Measurements from ENCODE around the gene PRMT7.
A peak's percentile ranks its signal among the peaks of the same experiment; 100 is the strongest.

Gene PRMT7

DNA sequence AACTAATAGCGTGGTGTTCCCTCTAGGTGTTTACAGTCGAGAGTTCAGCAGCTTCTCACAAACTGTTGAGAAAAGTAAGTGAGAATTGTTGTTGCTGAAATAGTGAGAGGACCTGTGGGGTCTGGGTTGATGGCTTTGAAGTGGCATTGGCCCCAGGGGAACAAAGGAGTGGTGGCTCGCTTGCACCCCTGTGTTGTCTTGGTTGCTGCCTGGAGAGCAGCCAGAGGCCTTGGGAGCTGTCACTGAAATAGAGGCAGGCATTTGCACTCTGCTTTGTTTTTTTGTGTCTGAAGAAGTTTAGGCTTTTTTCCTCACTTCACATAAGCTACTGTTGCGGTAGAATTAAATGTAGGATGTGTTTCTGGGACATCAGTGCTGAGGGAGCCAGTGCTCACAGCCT is 36.8 kb downstream of the PRMT7 start:
- no peak for DNase-seq (ENCODE audit: low read depth)

DNA sequence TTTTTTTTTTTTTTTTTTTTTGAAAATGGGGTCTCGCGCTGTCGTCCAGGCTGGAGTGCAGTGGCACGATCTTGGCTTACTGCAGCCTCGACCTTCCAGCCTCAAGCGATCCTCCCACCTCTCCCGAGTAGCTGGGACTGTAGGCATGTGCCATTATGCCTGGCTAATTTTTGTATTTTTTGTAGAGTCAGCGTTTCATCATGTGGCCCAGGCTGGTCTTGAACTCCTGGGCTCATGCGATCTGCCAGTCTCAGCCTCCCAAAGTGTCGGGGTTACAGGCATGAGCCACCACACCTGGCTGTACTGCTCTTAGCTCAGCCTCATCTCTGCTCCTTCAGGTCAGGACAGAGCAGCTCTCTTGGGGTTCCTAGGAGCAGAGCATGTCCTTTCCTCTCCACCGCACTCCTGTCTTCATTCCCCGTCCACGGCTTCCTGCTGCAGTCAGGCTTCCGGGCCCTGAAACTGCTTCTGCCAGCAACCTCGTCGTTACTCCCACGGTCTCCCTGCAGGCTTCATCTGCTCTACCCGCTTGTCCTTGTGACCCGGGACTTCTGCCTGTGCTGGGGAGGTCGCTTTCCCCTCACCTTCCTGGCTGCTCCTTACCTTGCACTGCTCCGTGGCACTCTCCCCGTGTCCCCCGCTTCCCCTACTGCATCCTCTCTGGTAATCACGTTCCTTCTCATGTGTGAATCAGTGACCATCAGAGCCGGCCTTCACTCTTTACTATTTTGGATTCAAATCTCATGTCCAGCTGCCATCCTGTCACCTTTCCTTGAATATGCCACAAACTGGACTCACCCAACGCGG is 38.0 kb downstream of the PRMT7 start:
- no peak for DNase-seq (ENCODE audit: low read depth)

DNA sequence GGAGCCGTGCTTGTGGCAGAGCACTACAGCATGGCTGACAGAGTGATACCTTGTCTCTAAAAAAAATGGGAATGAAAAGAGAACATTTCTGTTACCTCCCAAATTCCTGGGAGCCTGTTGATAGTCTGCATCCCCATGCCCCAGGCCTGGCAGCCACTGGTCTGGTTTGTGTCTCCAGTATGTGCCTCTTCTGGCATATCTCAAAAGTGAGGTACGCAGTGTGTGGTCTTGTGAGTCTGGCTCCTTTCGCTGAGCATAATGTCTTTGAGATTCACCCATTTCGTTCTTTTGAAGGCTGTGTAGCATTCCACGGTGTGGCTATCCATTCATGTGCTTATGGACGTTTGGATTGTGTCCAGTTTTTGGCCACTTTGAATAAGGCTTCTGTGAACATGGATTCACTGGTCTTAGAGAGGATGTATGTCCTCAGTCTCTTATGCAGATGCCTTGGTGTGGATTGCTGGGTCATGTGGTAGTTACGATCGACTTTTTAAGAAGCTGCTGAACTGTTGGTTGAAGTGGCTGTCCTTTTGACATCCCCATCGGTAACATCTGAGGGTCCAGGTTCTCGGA is 39.1 kb downstream of the PRMT7 start:
- DNase-seq (ENCODE audit: low read depth): no peak

- DNase-seq (ENCODE audit: low read depth): no peak
Observed at GRCh38 chr16:68350813-68351350, 40.1 kb downstream of the PRMT7 start.

DNA sequence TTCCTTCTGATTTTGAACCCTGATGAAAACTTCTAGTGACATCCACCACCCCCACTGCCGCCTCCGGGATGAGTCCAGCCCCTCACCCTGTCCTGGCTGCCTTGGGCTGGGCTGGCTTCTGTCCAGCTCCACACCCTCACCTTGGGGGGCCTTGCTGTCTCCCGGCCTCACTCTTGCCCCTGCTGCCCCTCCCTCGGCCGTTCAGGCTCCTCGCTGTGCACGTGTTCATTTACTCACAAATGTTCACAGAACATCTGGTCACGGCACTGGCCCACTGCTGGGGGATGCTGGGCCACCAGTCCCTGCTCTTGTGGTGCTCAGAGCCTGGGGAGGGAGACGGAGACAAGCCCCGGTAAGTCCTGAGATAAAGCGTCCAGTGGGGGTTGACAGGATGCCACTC is 40.6 kb downstream of the PRMT7 start:
- no peak for DNase-seq (ENCODE audit: low read depth)

GRCh38 chr16:68351991-68352431 is 41.2 kb downstream of the PRMT7 start:
- no peak for DNase-seq (ENCODE audit: low read depth)

DNA sequence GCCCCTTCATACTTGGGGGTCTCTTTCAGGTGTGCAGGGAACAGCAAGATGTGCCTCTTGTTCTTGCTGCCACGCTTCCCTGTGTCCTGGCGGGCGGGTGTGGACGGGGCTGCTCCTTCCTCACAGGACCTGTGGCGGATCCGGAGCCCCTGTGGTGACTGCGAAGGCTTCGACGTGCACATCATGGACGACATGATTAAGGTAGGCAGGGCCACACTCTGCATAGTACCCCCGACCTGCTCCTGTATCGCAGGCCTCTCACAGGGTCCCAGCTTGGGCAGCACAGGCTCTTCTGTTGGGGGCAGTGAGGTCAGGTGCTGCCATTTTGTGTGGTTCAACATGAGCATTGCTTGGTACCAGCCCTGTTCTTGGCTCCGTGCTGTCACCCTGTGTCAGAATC is 42.5 kb downstream of the PRMT7 start:
- DNase-seq (ENCODE audit: low read depth): no peak

DNA sequence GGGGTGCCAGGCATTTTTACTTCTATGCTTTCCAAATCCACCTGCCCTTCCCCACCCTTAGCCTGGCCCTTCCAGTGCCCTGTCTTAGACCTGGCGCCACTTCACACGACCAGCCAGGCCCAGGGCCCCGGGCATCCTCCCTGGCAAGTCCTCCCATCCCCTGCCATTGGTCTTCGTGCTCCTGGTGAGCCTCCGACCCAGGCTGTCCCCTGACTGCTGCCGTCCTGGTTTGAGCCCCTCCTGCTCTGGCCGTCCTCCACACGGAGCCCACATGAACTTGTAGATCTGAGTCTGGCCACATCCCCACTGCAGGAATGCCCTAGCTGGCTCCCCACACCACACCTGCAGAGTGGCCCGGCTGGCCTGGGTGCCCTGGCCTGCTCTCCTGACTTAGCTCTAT is 44.0 kb downstream of the PRMT7 start:
- no peak for DNase-seq (ENCODE audit: low read depth)

- no peak for DNase-seq (ENCODE audit: low read depth)
Observed at GRCh38 chr16:68355447-68356248, 44.8 kb downstream of the PRMT7 start.

DNA sequence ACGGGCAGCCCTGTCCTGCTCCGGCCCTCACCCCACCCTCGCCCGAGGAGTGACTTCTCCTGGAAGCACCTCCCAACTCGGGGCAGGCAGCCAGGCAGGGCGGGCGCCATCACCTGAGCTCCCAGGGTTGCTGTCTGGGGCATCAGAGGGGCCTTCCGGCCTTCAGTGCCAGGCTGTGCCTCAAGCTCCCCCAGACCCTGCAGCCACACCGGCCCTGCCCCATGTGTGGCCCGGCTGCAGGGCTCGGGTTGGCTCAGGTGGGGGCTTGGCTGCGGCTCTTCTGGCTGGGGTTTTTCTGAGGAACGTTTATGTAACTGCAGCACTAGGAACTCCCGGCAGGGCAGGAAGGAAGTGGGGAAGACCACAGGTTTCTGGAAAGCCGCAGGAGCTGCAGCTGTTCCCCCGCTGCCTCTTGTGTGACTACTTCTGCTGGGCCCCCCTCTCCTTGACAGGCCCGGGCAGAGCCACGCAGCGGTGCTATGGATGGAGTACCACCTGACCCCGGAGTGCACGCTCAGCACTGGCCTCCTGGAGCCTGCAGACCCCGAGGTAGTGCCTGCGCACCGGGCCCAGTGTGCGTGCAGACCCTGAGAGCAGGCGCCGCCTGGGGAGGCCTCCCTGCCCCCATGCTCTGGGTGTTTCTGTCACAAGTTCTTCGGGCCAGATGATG is 45.6 kb downstream of the PRMT7 start:
- DNase-seq (ENCODE audit: low read depth): peak; percentile 59

- no peak for DNase-seq (ENCODE audit: low read depth)
Observed at GRCh38 chr16:68356919-68357286, 46.1 kb downstream of the PRMT7 start.

DNA sequence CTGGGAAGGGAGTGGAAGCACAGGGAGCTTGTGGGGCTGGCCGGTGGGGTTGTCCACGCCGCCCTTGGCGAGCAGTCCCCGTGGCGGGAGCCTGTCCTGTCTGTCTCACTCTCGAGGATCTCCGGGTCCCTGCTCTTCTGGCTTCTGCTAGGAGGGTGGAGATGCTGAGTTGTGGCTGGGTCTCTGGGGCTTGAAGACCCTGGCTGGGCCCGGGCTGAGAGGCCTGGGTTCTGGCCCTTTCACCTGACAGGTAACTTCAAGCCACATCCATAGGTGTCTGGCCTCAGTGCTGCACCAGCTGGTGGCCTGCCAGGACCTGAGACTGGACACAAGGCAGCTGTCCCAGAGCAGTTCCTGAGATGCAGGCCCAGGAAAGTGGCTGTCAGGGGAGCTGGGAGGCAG is 46.7 kb downstream of the PRMT7 start:
- no peak for DNase-seq (ENCODE audit: low read depth)

DNA sequence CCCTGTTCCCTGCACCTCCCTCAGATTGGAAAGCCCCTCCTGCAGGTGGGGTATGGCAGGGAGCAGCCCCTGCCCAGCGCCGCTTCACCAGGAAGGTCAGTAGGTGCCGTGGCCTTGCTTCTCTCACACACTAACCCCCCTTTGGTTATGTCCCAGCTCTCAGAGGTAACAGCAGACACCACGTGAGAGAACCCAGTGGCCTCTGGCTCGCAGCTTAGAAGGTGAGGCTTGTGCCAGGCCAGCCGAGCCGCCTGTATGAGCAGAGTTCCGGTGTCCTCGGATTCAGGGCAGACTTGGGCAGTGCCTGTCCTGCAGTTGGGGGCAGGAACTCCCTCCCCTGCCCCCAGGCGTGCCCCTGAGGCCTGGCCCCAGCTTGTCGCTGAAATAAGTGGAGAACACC is 47.1 kb downstream of the PRMT7 start:
- DNase-seq (ENCODE audit: low read depth): no peak

DNA sequence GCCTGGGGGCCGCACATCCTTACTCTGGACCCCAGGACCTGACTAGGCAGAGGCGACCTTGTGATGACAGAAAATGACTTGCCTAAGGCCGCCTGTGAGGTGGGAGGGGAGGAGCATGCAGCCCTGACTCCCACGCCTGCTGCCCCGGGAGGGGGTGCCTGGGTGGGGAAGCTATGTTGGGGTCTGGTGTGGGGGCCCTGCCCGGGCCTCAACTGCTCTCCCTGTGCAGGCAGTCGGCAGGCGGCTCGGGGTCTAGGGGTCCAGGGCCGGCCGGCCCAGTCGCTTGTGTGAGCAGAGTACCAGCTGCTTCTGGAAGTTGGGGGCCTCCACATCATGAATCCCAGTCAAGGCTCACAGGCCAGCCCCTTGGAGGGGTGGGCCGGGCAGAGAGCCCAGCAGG is 48.1 kb downstream of the PRMT7 start:
- DNase-seq (ENCODE audit: low read depth): no peak

GRCh38 chr16:68359398-68360191 is 48.8 kb downstream of the PRMT7 start:
- no peak for DNase-seq (ENCODE audit: low read depth)

- no peak for DNase-seq (ENCODE audit: low read depth)
Observed at GRCh38 chr16:68360547-68360946, 49.7 kb downstream of the PRMT7 start.

DNA sequence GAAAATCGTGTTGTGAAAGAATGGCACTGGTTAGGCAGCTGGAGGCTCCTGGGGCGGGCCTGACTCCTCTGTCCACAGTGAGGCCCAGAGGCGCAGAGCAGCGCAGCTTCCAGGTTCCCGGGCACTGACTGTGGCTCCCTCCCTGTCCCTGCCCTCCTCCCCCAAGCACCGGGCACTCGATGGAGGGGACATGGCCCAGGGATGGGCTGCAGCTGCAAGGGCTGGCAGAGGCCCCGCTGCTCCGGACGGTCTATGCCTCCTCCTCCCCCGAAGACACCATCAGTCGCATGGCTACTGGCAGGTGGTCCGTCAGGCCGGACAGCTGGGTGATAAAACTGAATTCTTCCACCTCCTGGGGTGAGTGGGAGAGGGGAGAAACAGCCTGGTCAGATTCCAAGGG is 50.1 kb downstream of the PRMT7 start:
- no peak for DNase-seq (ENCODE audit: low read depth)

DNA sequence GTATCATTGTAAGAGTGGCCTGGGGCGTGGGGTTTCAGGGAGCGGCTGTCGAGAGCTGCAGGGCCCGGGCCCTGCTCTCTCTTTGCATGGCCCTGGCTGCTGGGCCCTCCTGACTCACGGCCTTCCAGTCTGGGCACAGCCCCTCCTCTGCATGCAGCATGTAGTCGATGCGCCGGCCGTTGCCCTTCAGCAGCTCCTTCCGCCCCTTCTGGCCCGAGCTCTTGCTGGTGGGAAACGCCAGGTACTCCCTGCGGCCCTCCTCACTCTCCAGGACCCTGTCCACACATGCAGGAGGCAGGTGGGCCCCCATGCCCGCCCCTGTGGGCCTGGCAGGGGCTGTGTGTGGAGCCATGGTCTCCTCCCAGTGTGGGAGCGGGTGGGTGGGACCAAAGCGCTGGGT is 50.7 kb downstream of the PRMT7 start:
- DNase-seq (ENCODE audit: low read depth): no peak

- no peak for DNase-seq (ENCODE audit: low read depth)
Observed at GRCh38 chr16:68362262-68362913, 51.6 kb downstream of the PRMT7 start.

- DNase-seq (ENCODE audit: low read depth): no peak
Observed at GRCh38 chr16:68362947-68363657, 52.3 kb downstream of the PRMT7 start.
